Suprapubic skin (tissue), 4 donors: ENCODE results near the gene DNM3. TPM values are rescaled to one million over a fixed set of nuclear protein-coding genes. Genes with fewer than 3 reads are reported as not detected.

Experiments
- DNase-seq, 2 donors: peaks; one replicate each; pipeline ENCODE4 v3.0.0-alpha.2; 2019; ENCODE audit warnings: low spot score in 2 of 2
- H3K27ac ChIP-seq: fragments of 200-600 bp; sonication (generic); one replicate; pipeline ENCODE4 v1.5.1; 2019
- H3K27me3 ChIP-seq: fragments of 200-600 bp; sonication (generic); one replicate; pipeline ENCODE4 v1.5.1; 2019
- H3K36me3 ChIP-seq: fragments of 200-600 bp; sonication (generic); one replicate; pipeline ENCODE4 v1.5.1; 2019
- H3K4me1 ChIP-seq: fragments of 200-600 bp; sonication (generic); one replicate; pipeline ENCODE4 v1.5.1; 2019
- H3K4me3 ChIP-seq: fragments of 200-600 bp; sonication (generic); one replicate; pipeline ENCODE4 v1.5.1; 2019; ENCODE audit warnings: mild to moderate bottlenecking
- H3K9me3 ChIP-seq: fragments of 200-600 bp; sonication (generic); one replicate; pipeline ENCODE4 v1.5.1; 2019
- EP300 ChIP-seq: sonication (generic); formaldehyde crosslinking; IDR thresholded peaks from one replicate; pipeline ENCODE4 v1.6.1; 2017; ENCODE audit warnings: antibody characterized with exemption
- POLR2A ChIP-seq, 2 donors: fragments of 450-650 bp; IDR thresholded peaks; one replicate each; pipeline ENCODE4 v1.6.1; 2017; ENCODE audit warnings: antibody characterized with exemption in 2 of 2, mild to moderate bottlenecking in 2 of 2, moderate library complexity in 2 of 2
- POLR2AphosphoS5 ChIP-seq, 3 donors: sonication (generic); formaldehyde crosslinking; IDR thresholded peaks; one replicate each; pipeline ENCODE4 v1.6.1; 2017; ENCODE audit warnings: antibody characterized with exemption in 3 of 3
- WGBS: methylation state at CpG from one replicate; pipeline ENCODE4 v1.1.5; 2018; 5-methylcytosine and 5-hydroxymethylcytosine counted together
- total RNA-seq, 4 donors: library from RNA; depleted of rRNA; stranded (reverse); fragments of >200 nt; gene quantifications; one replicate each; pipeline ENCODE4 v1.1.0, GENCODE V29; 2016
- TF ChIP-seq, protein P1 (sequence below), 2 donors: fragments of 200-600 bp in 1 of 2; fragments of 450-650 bp in 1 of 2; sonication (generic) in 1 of 2; IDR thresholded peaks; one replicate each; pipeline ENCODE4 v1.5.1; 2016 to 2019; ENCODE audit warnings: antibody characterized with exemption in 2 of 2, mild to moderate bottlenecking in 1 of 2, moderate library complexity in 1 of 2

Gene DNM3
- total RNA-seq, 4 donors from 2014 or later, result 1.6 to 11.7 (median 3.7) TPM

DNA sequence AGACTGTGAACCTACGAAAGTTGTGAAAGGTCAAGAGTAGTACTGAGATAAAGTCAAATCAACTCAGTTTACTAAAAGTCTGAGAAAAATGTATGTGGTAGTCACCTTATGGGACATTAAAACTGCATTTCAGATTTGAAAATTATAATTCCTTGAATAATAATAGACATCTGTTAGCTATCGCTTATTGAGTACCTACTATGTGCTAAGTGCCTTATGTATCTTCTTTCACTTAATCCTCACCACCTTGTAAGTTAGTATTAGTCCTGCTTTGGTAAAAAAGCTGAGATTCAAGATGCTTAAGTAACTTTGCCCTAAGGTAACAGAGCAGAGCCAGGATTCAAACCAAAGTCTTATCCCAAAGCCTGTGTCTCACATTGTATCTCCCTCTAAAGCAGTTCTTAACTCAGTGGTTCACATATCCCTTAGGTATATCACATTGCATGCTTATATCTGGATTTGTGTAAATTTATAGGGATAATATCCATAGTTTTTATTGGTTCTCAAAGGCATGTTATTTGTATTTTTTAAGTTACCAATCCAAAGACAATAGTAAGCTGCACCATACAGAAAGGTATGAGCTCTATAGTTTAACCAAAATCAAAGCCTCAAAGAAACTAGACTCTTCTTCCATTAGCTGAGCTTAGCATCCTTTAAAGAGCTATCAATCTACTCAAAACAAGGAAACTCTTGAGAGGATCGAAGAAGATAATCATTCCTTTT lies 601.7 kb downstream of the DNM3 start:
- Histone ChIP-seq H3K9me3 (no peaks in the 10 kb centered on the region), H3K4me1 (peaks cover 26% of the 10 kb centered on the region), H3K27ac (peak overlapping the region; percentile 86), H3K27me3 (no peaks in the 10 kb centered on the region), H3K36me3 (no peaks in the 10 kb centered on the region), H3K4me3 (peak overlapping the region; percentile 84)
- DNase-seq, result no peak
- 64% methylated on average over 3 of the region's 3 CpGs for WGBS
- TF ChIP-seq POLR2A (IDR thresholded peaks at IDR 0.05) (no peak), EP300 (no peak)

DNA sequence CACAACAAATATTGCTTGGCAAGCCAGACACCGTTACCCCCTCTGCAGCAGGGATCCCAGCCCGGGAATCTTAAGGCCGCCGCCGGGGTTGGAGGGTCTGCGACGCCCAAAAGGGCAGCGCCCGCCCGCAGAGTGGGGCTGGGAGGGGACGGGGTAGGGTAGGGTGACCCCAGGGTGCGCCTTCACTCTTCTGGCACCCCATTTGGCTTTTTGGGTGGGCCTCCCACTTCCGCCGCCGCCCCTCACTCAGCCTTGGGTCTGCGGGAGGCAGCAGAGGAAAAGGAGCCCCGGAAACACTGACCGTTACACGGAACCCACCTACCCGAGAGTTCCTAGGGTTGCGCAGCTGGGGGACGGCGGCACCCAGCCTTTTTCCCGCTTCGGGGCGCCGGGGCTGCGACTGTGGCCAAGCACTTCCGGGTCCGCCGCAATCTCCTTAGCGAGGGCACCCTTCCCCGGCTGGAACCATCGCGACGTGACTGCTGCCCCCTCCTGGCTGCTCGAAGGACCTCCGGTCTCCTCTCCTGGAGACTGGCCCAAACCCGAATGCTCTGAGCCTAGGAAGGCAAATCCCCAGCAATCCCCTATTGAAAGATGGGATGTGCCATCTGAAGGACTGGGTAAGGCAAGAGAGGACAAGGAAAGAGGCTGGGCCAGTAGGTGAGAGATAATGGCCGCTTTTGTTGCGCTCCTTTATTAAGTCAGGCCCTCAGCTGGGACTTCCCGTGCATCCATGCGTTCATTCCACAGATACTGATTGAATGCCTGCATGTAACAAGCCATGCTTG lies 602.6 kb downstream of the DNM3 start, which contains the start of gene PIGC:
Gene PIGC (minus strand): TSS at position 404 of the 788 bp plus-strand sequence. CDS start 1,447 bp downstream, outside the sequence.
- Histone ChIP-seq H3K27ac (peak within 1 kb of the TSS; percentile 86), H3K27me3 (no peaks in the 10 kb centered on the region), H3K4me3 (peak within 1 kb of the TSS; percentile 84), H3K36me3 (no peaks in the 10 kb centered on the region), H3K4me1 (peaks cover 29% of the 10 kb centered on the region), H3K9me3 (no peaks in the 10 kb centered on the region)
- TF ChIP-seq, protein P1, sequence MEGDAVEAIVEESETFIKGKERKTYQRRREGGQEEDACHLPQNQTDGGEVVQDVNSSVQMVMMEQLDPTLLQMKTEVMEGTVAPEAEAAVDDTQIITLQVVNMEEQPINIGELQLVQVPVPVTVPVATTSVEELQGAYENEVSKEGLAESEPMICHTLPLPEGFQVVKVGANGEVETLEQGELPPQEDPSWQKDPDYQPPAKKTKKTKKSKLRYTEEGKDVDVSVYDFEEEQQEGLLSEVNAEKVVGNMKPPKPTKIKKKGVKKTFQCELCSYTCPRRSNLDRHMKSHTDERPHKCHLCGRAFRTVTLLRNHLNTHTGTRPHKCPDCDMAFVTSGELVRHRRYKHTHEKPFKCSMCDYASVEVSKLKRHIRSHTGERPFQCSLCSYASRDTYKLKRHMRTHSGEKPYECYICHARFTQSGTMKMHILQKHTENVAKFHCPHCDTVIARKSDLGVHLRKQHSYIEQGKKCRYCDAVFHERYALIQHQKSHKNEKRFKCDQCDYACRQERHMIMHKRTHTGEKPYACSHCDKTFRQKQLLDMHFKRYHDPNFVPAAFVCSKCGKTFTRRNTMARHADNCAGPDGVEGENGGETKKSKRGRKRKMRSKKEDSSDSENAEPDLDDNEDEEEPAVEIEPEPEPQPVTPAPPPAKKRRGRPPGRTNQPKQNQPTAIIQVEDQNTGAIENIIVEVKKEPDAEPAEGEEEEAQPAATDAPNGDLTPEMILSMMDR (IDR thresholded peaks at IDR 0.05), result peak; percentile 60 to 86
- no peak for TF ChIP-seq EP300
- TF ChIP-seq POLR2AphosphoS5 (IDR thresholded peaks at IDR 0.05), result peak in 1 of 3 donors; percentile 44
- DNase-seq, result peak; percentile 94 to 97
- 15% methylated on average over 21 of the region's 43 CpGs for WGBS

DNA sequence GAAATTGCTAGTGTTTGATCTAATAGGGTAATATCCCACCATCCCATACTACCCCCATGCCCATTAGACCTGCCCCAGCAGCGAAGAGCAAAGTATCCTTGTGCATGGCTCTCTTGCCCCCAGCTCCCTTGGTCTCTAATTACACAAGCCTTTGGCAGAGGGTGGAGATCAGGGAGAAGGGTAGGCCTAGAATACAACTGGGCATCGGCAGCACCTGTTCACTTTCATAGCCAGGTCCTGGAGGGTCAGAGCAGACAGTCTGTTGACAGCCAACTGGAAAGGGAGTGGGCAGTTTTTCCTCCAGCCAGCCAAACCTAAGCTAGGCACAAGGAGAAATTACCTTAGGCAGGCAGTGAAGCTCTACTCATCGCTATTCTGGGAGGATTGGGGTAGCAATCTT lies 605.2 kb downstream of the DNM3 start:
- DNase-seq, result no peak
- Histone ChIP-seq H3K4me3 (no peak overlapping the region), H3K4me1 (peaks cover 49% of the 10 kb centered on the region), H3K27ac (no peak overlapping the region), H3K27me3 (no peaks in the 10 kb centered on the region), H3K9me3 (no peaks in the 10 kb centered on the region), H3K36me3 (no peaks in the 10 kb centered on the region)
- TF ChIP-seq POLR2AphosphoS5 (IDR thresholded peaks at IDR 0.05), result no peak
- TF ChIP-seq POLR2A (IDR thresholded peaks at IDR 0.05), result no peak
- TF ChIP-seq, protein P1 (IDR thresholded peaks at IDR 0.05), result no peak
- TF ChIP-seq EP300, result no peak
- 95% methylated on average over 3 of the region's 3 CpGs for WGBS

DNA sequence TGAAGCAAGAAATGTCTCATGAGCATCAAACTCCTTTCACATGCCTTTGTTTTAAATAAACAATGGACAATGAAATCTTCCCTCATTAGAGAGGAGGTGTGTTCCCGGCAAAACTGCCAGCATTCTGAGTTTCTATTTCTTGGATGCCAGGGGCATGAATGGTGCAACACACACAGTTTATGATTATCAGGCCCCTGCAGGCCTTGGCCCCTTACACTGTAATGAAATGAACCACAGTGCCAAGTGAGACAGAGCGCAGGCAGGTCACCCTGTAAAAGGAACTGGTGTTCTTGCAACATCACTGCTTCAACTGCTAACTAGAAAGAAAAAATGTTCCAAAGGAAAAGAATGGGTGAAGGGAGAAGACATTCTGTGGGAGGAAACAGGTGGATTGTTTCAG lies 606.3 kb downstream of the DNM3 start:
- no peaks in the 10 kb centered on the region for H3K27me3 ChIP-seq
- H3K36me3 ChIP-seq, result no peaks in the 10 kb centered on the region
- TF ChIP-seq POLR2AphosphoS5 (IDR thresholded peaks at IDR 0.05) (no peak), POLR2A (IDR thresholded peaks at IDR 0.05) (no peak), EP300 (no peak)
- TF ChIP-seq, protein P1 (IDR thresholded peaks at IDR 0.05), result no peak
- H3K4me1 ChIP-seq, result peaks cover 38% of the 10 kb centered on the region
- WGBS, result 51% methylated on average over 2 of the region's 2 CpGs
- no peak for DNase-seq
- peak overlapping the region; percentile 9 for H3K27ac ChIP-seq
- no peaks in the 10 kb centered on the region for H3K9me3 ChIP-seq
- no peak overlapping the region for H3K4me3 ChIP-seq

DNA sequence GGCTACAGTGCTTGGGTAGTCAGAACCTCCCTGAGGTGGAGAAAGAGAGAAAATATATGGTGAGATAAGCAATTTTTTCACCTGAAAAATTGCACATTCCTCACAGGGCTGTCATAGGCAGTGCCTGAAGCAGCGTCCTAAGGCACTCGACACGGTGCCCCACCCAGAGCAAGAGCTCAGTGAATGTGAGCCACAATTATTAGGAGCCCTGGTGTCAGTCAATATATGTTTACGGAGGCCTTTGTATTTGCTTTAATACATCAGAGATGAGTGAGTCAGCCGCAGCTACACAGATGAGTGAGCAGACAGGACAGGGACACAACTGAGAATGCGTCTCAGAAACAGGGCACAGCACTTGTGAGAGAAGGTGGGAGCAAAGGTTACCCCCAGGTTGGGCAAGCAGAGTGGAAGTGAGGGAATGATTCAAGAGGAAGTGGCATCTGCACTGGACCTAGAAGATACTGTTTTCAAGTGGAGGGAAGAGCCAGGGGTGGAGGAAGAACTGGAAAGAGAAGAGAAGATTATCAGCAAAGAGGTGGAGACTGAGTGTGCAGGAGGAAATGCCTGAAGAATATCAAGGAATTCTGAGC lies 607.8 kb downstream of the DNM3 start:
- Histone ChIP-seq H3K9me3 (no peaks in the 10 kb centered on the region), H3K4me1 (peaks cover 28% of the 10 kb centered on the region), H3K27ac (no peak overlapping the region), H3K27me3 (no peaks in the 10 kb centered on the region), H3K36me3 (no peaks in the 10 kb centered on the region), H3K4me3 (no peak overlapping the region)
- WGBS, result 56% methylated on average over 6 of the region's 6 CpGs
- DNase-seq, result no peak
- TF ChIP-seq POLR2A (IDR thresholded peaks at IDR 0.05) (no peak), EP300 (no peak)
- TF ChIP-seq, protein P1 (IDR thresholded peaks at IDR 0.05), result no peak
